HG03520 (cell line): ENCODE measurements around the gene TENT4A.

Source experiments
- ATAC-seq: cut with Tn5 transposase; IDR thresholded peaks from one replicate; pipeline ENCODE4 v1.9.1; 2021; ENCODE audit warnings: mild to moderate bottlenecking, moderate library complexity; ENCODE audit not compliant: unreplicated experiment

Gene TENT4A

GRCh38 chr5:6716629-6717149 is 3.5 kb downstream of the TENT4A start:
- no peak for ATAC-seq

GRCh38 chr5:6717247-6717646 is 4.0 kb downstream of the TENT4A start:
- no peak for ATAC-seq

GRCh38 chr5:6717687-6718086 is 4.5 kb downstream of the TENT4A start:
- no peak for ATAC-seq

GRCh38 chr5:6718161-6718681 is 5.0 kb downstream of the TENT4A start:
- no peak for ATAC-seq

GRCh38 chr5:6718718-6719117 is 5.5 kb downstream of the TENT4A start:
- no peak for ATAC-seq

- ATAC-seq = no peak
These were observed 6.2 kb downstream of the TENT4A start for GRCh38 chr5:6719417-6719816.

GRCh38 chr5:6719896-6720560 is 6.8 kb downstream of the TENT4A start:
- ATAC-seq = no peak

- no peak for ATAC-seq
These were observed 7.3 kb downstream of the TENT4A start for GRCh38 chr5:6720561-6720921.

- no peak for ATAC-seq
These were observed 8.2 kb downstream of the TENT4A start for GRCh38 chr5:6721442-6721841.

- ATAC-seq = peak; percentile 38
These were observed 8.8 kb downstream of the TENT4A start for GRCh38 chr5:6722015-6722414.

- no peak for ATAC-seq
These were observed 10.0 kb downstream of the TENT4A start for GRCh38 chr5:6723122-6723815.

- ATAC-seq = no peak
These were observed 10.6 kb downstream of the TENT4A start for GRCh38 chr5:6723816-6724300.

GRCh38 chr5:6724321-6724929 is 11.2 kb downstream of the TENT4A start:
- ATAC-seq = no peak

- ATAC-seq = no peak
These were observed 12.2 kb downstream of the TENT4A start for GRCh38 chr5:6725421-6725820.

GRCh38 chr5:6726006-6726405 is 12.8 kb downstream of the TENT4A start:
- no peak for ATAC-seq

- no peak for ATAC-seq
These were observed 14.0 kb downstream of the TENT4A start for GRCh38 chr5:6727231-6727630.

GRCh38 chr5:6728011-6728794 is 15.0 kb downstream of the TENT4A start:
- ATAC-seq = peak; percentile 90

GRCh38 chr5:6728795-6729183 is 15.6 kb downstream of the TENT4A start:
- ATAC-seq = no peak

- no peak for ATAC-seq
These were observed 16.4 kb downstream of the TENT4A start for GRCh38 chr5:6729386-6730310.

GRCh38 chr5:6730407-6730806 is 17.2 kb downstream of the TENT4A start:
- no peak for ATAC-seq
